GM21390 (cell line): ENCODE results near the gene CYP2C8.
"Not testable (repeated sequence)": the region's sequence is repeated elsewhere in the genome, so short reads cannot be mapped to it uniquely, and the experiment has no call there.

Experiments used
- ATAC-seq: cut with Tn5 transposase; IDR thresholded peaks from one replicate; pipeline ENCODE4 v1.9.1; 2021; ENCODE audit not compliant: unreplicated experiment

Gene CYP2C8

DNA sequence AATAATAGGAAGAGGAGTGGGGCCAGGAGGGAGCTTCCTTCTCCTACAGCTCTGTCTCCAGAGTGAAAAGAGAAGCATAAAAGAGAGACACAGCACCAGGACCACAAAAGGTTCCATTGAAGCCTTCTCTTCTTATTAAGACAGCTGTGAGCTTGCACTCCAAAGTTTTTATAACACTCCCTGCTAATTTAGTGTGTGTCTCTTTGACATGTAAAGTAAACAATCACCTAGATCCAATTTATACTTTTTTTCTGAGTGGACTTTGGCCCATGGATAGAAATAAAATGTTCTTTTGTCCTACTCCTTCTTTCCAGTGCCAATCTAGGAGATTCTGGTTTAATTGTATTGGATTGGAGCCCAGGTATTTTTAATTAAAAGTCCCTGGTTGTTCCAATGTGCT lies at the start of gene CYP2C8:
Gene CYP2C8 (minus strand): TSS at position 212 of the 400 bp plus-strand sequence. CDS start 95 bp downstream, at position 117.
- ATAC-seq, result no peak

DNA sequence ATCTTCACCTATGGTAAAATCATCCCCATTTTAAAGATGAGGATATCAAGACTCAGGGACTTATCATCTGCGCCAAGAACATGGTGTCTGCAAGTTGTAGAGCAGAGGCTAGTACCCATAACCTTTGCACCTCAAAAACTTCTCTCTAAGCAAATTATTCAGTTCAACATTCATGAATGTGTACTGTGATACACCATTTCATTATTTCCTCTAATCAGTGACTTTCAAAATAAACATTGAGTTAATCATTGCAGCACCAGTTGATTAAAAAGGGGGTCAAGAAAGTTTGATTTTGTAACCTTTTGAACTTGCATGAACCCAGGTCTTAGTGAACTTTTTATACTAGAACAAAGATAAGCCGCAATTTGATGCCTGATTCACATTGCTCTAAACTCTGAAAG lies 47.6 kb upstream of the CYP2C8 start:
- ATAC-seq, result no peak

DNA sequence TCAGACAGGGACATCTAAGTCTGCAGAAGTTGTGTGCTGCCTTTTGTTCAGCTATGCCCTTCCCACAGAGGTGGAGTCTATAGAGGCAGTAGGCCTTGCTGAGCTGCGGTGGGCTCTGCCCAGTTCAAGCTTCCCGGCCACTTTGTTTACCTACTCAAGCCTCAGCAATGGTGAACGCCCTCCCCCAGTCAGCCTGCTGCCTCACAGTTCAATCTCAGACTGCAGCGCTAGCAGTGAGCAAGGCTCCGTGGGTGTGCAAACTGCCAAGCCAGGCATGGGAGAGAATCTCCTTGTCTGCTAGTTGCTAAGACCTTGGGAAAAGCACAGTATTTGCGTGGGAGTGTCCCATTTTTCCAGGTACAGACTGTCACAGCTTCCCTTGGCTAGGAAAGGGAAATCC lies 41.5 kb upstream of the CYP2C8 start:
- not testable (repeated sequence) for ATAC-seq

DNA sequence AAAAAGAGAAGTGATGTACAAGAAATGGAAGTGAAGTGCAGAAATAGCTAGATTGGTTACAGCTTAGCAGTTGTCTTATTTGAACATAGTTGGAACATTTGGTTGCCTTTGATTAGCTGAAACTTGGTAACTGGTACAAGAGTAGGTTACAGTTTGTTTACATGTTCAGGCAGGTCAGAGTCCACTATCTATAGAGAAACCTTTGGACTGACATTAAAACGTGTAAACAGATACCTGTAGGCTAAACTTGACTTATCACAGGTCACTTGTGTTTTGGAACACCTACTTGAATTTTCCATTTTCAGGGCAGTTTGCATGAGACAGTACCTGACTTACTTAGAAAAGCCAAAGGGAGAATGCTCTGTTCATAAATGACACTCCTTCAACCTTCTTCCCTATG lies 28.5 kb upstream of the CYP2C8 start:
- ATAC-seq, result no peak

DNA sequence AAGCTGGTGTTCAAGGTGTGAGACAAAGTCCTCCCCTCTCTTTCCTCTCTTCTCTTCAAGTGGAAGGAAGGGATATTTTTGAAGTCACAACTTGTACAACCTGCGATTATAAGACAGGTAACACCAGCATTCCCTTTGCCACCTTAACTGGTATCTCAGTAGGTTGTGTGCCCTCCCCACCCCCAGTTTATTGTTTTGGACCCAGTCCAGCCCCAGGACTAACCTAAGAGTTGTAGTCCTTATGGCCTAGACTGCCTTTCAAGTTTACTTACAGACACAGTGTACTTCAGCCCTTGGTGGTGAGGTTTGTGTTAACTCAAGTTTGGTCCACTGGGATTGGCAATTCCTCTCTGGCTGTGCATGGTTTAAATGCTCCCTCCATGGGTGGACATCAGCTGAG lies 26.8 kb upstream of the CYP2C8 start:
- no peak for ATAC-seq

DNA sequence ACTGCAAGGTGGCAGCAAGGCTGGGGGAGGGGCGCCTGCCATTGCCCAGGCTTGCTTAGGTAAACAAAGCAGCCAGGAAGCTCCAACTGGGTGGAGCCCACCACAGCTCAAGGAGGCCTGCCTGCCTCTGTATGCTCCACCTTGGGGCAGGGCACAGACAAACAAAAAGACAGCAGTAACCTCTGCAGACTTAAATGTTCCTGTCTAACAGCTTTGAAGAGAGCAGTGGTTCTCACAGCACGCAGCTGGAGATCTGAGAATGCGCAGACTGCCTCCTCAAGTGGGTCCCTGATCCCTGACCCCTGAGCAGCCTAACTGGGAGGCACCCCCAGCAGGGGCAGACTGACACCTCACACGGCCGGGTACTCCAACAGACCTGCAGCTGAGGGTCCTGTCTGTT lies 10.3 kb upstream of the CYP2C8 start:
- not testable (repeated sequence) for ATAC-seq

DNA sequence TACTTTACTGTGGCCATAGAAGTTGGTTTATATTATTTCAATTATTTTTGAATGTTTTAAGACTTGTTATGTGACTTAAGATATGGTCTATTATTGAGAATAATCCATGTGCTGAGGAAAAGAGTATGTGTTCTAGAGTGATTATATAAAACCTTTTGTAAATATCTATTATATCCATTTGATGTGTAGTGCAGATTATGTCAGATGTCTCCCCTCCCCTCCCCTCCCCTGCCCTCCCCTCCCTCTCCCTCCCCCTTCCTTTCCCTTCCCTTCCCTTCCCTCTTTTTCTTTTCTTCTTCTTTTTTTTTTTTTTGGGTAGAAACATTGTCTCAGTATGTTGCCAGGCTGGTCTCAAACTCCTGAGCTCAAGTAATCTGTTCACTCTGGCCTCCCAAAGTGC lies 8.3 kb upstream of the CYP2C8 start:
- ATAC-seq, result no peak

DNA sequence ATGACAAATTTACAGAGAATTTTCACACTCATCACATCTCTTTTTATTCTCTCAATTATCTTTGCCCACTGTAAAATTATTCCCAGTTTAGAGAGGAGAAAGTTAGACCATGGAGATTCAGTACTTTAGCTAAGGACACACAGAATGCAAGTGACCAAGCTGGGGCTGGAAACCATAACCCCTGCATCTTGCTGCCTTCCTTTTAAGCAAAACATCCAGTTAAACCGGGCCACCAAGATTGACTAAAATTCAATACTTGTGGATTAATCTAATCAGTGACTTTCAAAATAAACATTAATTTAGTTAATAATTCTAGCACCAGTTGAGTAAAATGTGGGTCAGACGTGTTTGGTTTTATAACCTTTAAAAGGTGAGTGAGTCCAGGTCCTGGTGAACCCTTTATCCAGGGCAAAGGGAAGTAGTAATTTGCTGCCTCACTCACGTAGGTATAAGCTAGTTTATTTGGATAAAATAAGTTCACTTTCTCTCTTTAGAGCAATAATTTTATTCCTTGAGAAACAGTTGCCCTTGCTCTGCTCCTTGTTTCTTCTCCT lies 1.9 kb upstream of the CYP2C8 start:
- ATAC-seq, result no peak

DNA sequence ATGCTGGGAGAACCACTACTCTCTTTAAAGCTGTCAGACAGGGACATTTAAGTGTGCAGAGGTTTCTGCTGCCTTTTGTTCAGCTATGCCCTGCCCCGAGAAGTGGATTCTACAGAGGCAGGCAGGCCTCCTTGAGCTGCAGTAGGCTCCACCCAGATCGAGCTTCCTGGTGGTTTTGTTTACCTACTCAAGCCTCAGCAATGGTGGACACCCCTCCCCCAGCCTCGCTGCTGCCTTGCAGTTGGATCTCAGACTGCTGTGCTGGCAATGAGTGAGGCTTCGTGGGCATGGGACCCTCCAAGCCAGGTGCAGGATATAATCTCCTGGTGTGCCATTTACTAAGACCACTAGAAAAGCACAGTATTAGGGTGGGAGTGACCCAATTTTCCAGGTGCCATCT lies 5.2 kb downstream of the CYP2C8 start:
- ATAC-seq, result not testable (repeated sequence)

DNA sequence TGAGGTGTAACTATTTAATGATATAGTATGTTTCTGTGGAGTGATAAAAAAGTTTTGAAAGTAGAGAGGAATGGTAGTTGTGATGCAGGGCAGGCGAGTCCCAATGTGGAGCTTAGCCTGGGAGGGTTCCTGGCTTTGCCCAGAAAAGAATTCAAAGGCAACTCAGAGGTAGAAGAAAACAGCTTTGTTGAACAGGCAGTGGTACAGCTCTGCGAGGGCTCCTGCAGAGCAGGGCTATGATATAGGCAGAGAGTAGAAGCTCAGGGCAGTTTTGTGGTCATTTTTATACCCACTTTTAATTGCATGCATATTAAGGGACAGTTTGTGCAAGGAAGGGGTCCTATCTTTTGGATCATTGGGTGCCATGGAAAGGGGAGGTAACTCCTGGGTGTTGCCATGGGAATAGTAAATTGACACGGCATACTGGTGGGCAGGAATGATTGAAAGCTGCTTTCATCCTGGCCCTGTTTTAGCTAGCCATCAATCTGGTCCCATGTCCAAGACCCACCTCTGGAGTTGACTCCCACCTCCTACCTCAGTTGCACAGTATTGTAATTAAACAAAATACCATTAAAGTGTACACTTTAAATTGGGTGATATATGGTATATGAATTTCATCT lies 12.4 kb downstream of the CYP2C8 start:
- ATAC-seq, result no peak

DNA sequence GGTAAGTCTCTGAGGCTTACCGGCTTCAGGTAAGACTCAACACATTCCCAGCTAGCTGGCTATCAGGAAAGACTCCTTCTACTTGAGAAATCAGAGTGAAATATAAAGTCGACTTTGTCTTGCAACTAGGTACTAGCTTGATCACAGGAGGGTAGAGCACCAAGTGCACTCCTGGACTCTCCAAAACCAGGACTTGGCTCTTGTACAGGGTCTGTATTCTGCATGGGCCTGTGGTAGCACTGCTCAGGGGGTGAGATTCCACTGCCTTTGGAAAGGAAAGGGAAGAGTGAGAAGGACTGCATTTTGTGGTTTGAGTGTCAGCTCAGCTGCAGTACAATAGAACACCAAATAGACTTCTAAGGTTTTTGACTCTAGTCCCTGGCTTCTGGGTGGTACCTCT lies 19.4 kb downstream of the CYP2C8 start:
- no peak for ATAC-seq

DNA sequence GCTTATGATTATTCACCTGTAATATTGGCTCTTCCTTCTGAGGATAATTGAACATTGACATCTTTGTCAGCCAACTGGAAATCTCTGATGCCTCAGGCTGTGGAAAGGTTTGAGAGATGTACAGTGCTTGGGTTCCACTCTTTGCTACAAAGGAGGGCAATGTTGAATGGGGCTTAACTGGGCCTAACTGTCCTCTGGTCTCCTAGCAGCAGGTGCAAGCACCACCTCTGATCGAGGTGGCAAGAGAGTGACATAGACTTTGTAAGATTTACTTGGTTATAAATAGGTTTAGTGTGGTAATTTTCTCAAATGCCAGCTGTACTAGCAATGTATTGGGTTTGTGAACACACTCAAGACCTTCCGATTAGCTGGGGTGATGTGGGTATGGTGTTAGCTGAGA lies 21.1 kb downstream of the CYP2C8 start:
- ATAC-seq, result no peak

DNA sequence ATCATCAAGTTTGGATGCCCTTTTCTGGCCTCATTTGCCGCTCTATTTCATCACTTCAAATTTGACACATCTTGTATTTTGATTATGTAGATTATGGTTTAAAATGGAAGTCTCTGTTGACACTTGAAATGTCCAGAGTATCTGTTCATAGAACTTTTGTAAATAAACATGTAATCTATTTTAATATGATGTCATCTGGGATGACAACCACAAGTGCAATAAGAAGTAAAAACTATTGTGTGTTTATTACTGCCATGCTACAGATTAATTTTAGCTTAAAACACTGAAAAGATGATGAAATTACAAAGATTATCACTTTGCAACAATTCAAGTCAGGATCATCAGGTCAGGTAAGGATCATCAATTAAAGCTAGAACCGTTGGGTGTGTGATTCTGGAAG lies 30.0 kb downstream of the CYP2C8 start:
- no peak for ATAC-seq

DNA sequence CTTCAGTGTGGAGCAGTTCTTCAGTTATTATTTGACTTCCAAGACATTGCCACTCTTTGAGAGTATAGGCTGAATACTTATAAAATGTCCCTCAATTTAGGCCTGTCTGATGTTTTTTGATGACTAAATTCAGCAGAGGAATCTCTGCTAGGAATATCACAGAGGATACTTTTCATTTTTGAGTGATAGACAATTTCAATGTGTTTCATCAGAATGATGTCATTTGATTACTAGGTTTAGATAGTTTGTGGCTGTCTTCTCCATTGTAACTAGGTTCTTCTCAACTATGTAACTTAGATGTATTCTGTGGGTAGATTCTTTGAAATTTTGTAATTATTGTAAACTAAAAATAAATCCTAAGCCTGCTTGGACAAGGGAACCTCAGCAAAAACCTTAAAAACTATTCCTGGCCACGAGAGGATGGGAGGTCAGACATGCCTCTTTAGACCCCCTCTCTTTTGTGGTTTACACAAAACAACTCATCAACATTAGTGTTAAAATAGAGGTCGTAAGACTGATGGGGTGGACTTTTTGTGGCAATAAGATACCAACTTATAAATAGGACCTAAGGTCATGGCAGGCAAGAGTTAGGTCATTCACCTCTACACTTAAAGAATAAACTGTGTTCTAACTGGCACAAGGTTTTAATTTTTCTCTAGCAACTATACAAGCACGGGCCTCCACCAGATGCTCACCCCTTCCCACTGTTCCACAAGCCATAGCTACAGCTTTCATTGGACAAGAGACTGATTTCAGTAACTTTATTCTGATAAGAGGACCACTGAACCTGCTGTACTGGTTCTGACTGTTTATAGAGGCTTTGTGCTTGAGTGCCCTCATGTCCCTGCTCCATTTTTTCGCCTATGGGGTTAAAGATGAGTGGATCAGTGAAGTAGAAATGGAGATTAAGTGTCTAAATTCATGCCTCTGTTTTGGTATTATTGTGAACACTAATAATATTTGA lies 33.7 kb downstream of the CYP2C8 start:
- no peak for ATAC-seq

DNA sequence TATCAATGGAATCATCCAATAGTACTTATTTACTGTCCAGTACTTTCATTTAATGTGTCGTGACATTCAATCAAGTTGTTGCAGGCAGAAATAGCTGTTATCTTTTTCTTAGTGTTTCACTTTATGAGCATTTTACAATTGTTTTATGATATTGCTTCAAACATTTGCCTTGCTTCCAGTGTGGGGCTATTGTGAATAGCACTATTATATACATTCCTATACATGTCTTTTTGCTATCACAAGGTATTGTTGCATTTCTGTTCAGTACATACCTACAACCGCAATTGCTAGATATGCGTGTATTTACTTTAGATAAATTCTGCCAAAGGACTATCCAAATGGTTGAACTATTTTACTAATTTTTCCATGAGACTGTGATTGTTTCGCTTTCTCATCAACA lies 34.9 kb downstream of the CYP2C8 start:
- no peak for ATAC-seq

DNA sequence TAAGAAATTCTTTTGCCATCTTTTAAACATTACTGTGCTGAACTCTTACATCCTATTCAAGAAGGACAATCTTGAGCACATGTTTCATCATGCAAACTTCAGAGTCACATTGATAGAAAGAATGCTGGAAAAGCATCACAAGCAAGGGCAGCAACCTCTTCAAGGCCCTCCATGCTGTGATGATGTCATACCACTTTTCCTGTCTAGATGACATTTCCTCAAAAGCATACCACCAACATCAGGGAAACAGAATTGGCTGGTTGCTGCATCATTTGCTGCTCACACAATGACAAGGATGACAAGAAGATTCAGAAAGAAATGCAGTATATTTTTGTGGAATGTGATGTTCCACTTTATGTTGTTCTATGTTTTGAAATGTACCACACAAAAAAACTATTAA lies 37.6 kb downstream of the CYP2C8 start:
- ATAC-seq, result no peak

DNA sequence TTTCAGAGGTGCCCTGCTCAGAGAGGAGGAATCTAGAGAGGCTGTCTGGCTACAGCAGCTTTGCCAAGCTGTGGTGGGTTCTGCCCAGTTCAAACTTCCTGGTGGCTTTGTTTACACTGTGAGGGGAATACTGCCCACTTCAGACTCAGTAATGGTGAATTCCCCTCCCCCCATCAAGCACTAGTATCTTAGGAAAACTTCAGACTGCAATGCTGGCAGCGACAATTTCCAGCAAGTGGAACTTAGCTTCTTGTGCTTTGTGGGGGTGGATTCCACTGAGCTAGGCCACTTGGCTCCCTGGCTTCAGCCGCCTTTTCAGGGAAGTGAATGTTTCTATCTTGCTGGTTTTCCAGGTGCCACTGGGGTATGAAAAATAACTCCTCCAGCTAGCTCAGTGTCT lies 42.8 kb downstream of the CYP2C8 start:
- ATAC-seq, result no peak

DNA sequence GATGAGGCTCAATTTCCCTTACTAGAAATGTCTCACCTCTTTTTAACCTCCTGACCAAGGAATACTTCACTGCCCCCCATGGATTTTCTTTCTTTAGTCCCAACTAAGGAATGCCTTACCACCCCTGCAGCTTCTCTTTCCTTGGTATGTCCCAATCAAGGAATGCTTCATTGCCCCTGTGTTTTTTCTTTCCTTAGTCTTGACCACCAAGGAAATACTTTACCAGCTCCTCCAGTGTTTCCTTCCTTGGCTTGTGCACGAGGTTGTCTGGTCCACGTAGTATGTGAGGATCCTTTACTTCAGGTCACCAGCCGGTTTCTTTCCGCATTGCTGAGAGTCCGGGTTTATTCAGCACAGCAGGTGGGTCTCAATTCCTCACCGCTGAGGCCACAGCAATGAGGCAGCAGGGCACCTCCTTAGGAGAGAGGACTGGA lies 71.5 kb downstream of the CYP2C8 start:
- ATAC-seq, result no peak

DNA sequence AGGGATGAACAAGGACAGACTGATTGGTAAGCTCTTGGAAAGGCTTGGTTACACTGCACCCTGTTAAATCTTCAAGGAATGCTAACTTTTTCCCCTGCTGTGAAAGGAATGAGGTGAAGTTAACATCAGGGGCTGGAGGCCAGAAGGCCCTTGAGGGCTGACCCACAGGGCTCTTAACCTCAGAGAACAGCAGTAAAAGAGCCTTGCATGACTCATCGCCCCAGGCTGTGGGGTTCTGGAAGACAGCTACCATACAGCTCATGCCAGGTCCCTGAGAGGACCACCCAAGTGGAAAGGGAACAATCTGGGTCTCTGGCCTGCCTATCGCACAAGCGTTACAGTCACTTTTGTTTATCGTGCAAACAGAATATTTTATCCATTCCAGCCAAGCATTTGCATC lies 76.5 kb downstream of the CYP2C8 start:
- no peak for ATAC-seq

DNA sequence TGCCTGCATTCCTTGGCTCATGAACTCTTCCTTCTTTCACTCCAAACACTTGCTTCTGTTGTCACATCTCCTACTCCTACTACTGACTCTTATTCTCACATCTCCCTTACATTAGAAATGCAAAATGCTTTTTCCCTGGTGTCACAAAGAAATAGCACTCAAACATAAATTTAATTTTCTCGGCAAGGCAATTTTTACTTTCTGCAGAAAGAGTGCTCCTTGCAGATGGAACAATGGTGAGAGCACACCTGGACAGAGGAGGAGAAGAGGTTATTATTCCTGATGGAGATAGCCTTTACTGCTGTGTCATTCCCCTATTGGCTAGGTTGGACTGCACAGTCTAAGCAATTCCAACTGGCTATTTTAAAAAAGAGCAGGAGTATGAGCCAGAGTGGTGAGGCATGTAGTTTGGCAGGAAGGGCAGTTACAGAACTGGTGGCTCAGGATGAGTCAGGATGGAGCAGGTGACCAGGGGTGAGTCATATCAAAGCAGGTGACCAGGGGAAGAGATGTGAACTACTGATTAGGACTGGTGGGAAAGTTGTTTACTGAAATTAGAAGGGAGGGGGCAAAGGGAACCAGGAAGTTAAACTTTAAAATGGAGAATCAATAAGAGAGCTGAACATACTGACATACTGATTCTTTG lies 77.9 kb downstream of the CYP2C8 start:
- ATAC-seq, result no peak

DNA sequence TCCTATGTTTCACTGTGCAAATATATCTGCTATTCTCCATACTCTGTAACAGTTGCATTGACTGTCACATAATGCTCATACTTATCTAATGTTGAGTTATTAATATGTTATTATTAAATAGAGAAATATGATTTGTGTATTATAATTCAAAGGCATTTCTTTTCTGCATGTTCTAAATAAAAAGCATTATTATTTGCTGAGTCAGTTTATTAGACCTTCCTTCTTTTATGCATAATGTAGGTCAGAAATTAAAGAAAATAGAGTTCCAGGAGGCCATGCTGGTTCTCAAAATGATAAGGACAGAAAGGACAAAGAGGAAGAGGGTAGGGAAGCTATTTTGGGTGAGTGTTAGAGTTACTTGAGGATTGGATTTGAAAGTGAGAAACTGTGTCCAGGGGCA lies 80.1 kb downstream of the CYP2C8 start:
- ATAC-seq, result no peak
